ENCODE data around the gene ISYNA1. TPM values are rescaled to one million over a fixed set of nuclear protein-coding genes. Genes with fewer than 3 reads are reported as not detected.

Gene ISYNA1
- total and polyA plus RNA-seq, 2 of the 13 experiments (the other 11 are each of a cell fraction or from before 2014, with no cell fraction given): 29.6 to 48.5 TPM

DNA sequence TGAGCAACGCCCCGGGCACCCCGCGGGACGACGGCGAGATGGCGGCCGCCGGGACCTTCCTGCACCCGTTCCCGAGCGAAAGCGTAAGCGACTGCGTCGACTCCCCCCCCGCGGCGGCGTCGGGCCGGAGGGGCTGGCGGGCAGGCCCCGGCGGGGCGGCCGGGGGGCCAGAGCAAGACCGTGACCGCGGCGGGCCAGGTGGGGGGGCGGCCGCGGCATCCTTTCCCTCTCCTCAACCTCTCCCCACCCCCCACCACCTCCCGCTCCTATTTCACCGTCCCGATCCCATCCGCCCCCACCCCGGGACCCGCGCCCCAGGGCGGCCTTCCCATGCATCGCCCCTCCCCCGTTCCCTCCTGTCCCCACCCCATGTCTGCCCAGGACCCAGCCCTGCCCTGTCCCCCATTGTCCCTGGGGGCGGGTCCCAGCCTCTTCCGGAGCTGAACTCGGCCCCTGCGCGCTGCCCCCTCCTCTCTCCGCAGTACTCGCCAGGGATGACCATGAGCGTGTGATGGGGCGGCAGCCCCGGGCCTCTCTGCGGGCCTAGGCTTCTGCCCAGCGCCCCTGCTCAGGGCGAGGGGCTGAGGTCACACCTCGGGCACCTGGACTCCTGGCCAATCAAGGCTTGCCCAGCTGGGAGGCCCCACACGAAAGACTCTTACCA lies 4.1 kb downstream of the ISYNA1 start:
- peaks cover 1 to 3% of the 10 kb centered on the region in 2 experiments; a peak in 1 of 5 replicates for H3K36me3 ChIP-seq (replicated peaks in 1 of 2; ENCODE audit: control insufficient read depth in 1 of 2, insufficient read depth in 2 of 2, low read length in 2 of 2)
- no peak overlapping the region for H3K9ac ChIP-seq (ENCODE audit: insufficient read depth, low read depth, low read length)
- intact Hi-C loops (cut with micrococcal nuclease; ENCODE audit: unreplicated experiment) (no loop called here), in situ Hi-C loops (cut with HindIII; ENCODE audit: extremely low pct_ligation_motif_present, low pct_unique_long_range_greater_than_20kb) (no loop called here)
- peaks cover 9% of the 10 kb centered on the region for H3K4me1 ChIP-seq (ENCODE audit: insufficient read depth, low read length)
- no peaks in the 10 kb centered on the region for H3K79me2 ChIP-seq (ENCODE audit: insufficient read depth, low read length)
- BruUV-seq (replicated peaks): no TSS peak
- no peak overlapping the region for H2AFZ ChIP-seq (ENCODE audit: low read length)
- no peaks in the 10 kb centered on the region for H3K9me3 ChIP-seq (ENCODE audit: low read length)
- no peak for DNase-seq (ENCODE audit: low spot score)
- CTCF ChIA-PET (ENCODE audit: low intra/inter-chr PET ratio, low total read pairs): no interaction called here
- FAIRE-seq: no peak
- H3K27ac ChIP-seq (ENCODE audit: extremely low read length, insufficient read depth, low read length): no peak overlapping the region
- POLR2A ChIA-PET: no interaction called here
- no peak overlapping the region for H3K4me3 ChIP-seq (replicated peaks in 1 of 3; ENCODE audit: insufficient read depth in 1 of 3, low read depth in 2 of 3, low read length in 3 of 3)
- no peaks in the 10 kb centered on the region for H4K20me1 ChIP-seq (ENCODE audit: insufficient read depth, low read length)
- H3K27me3 ChIP-seq (ENCODE audit: control insufficient read depth in 1 of 2, insufficient read depth in 2 of 2, low read length in 2 of 2): no peaks in the 10 kb centered on the region
- no peak overlapping the region for H3K4me2 ChIP-seq (ENCODE audit: low read depth, low read length)
- TF ChIP-seq ZNF121 (CRISPR knock-in tag; IDR thresholded peaks at IDR 0.05) (no peak), ZNF235 (CRISPR knock-in tag; IDR thresholded peaks at IDR 0.05; ENCODE audit: borderline replicate concordance) (no peak), DNMT3B (CRISPR knock-in tag; conservative IDR thresholded peaks at IDR 0.05) (no peak), ZFP62 (CRISPR knock-in tag; IDR thresholded peaks at IDR 0.05) (no peak), ZSCAN31 (CRISPR knock-in tag; IDR thresholded peaks at IDR 0.05; ENCODE audit: low read depth) (no peak), AGO2 (optimal IDR thresholded peaks at IDR 0.05; ENCODE audit: low read depth, low read length) (peak; percentile 53), GLI4 (CRISPR knock-in tag; IDR thresholded peaks at IDR 0.05; ENCODE audit: borderline replicate concordance) (no peak), KAT7 (CRISPR knock-in tag; IDR thresholded peaks at IDR 0.05; ENCODE audit: borderline replicate concordance) (no peak), TSC22D2 (CRISPR knock-in tag; IDR thresholded peaks at IDR 0.05; ENCODE audit: borderline replicate concordance) (no peak), YY1 (IDR thresholded peaks at IDR 0.05; ENCODE audit: insufficient read depth, insufficient replicate concordance, low read depth, low read length) (no peak), RBM22 (optimal IDR thresholded peaks at IDR 0.05; ENCODE audit: low read length) (peak; percentile 79), ZNF670 (CRISPR knock-in tag; IDR thresholded peaks at IDR 0.05; ENCODE audit: borderline replicate concordance) (no peak), RBFOX2 (IDR thresholded peaks at IDR 0.05; ENCODE audit: low read depth, low read length) (peak; percentile 33; the same call in 1 of the 2 replicates), POLR2G (IDR thresholded peaks at IDR 0.05; ENCODE audit: low read depth, low read length) (peak; percentile 28; the same call in 1 of the 2 replicates), TBX3 (IDR thresholded peaks at IDR 0.05; ENCODE audit: borderline replicate concordance) (no peak), ZNF12 (CRISPR knock-in tag; IDR thresholded peaks at IDR 0.05) (no peak), ATF1 (CRISPR knock-in tag; IDR thresholded peaks at IDR 0.05) (no peak)
- TF ChIP-seq, protein P1, sequence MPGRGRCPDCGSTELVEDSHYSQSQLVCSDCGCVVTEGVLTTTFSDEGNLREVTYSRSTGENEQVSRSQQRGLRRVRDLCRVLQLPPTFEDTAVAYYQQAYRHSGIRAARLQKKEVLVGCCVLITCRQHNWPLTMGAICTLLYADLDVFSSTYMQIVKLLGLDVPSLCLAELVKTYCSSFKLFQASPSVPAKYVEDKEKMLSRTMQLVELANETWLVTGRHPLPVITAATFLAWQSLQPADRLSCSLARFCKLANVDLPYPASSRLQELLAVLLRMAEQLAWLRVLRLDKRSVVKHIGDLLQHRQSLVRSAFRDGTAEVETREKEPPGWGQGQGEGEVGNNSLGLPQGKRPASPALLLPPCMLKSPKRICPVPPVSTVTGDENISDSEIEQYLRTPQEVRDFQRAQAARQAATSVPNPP (CRISPR knock-in tag; IDR thresholded peaks at IDR 0.05): no peak
- TF ChIP-seq, protein P2, sequence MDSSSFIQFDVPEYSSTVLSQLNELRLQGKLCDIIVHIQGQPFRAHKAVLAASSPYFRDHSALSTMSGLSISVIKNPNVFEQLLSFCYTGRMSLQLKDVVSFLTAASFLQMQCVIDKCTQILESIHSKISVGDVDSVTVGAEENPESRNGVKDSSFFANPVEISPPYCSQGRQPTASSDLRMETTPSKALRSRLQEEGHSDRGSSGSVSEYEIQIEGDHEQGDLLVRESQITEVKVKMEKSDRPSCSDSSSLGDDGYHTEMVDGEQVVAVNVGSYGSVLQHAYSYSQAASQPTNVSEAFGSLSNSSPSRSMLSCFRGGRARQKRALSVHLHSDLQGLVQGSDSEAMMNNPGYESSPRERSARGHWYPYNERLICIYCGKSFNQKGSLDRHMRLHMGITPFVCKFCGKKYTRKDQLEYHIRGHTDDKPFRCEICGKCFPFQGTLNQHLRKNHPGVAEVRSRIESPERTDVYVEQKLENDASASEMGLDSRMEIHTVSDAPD (CRISPR knock-in tag; IDR thresholded peaks at IDR 0.05): no peak
- no peak for ATAC-seq
- WGBS (ENCODE audit: low lambda C conversion rate): 96% methylated on average over 58 of the region's 60 CpGs
